ENCODE measurements around the gene CHMP4B.

Gene CHMP4B

GRCh38 chr20:33858666-33859065, 47.5 kb downstream of the CHMP4B start:
- H4K20me1 ChIP-seq (ENCODE audit: insufficient read depth, low read length): no peaks in the 10 kb centered on the region
- DNase-seq: peak; percentile 66
- H3K4me1 ChIP-seq (ENCODE audit: low read length): peaks cover 82% of the 10 kb centered on the region
- peaks cover 23% of the 10 kb centered on the region for H3K36me3 ChIP-seq (replicated peaks; ENCODE audit: insufficient read depth, low read length)
- H2AFZ ChIP-seq (ENCODE audit: low read length): no peak overlapping the region
- no peaks in the 10 kb centered on the region for H3K27me3 ChIP-seq (replicated peaks; ENCODE audit: insufficient read depth, low read length)
- peaks cover 59% of the 10 kb centered on the region for H3F3A ChIP-seq (ENCODE audit: insufficient read depth, low read length)
- TF ChIP-seq EZH2 (optimal IDR thresholded peaks at IDR 0.05; ENCODE audit: low read depth, low read length): no peak
- no peak for TF ChIP-seq EZH2phosphoT487 (IDR thresholded peaks at IDR 0.05; ENCODE audit: low read length)
- no peak for TF ChIP-seq CTCF (IDR thresholded peaks at IDR 0.05; ENCODE audit: low read length)
- no peak overlapping the region for H3K4me3 ChIP-seq (ENCODE audit: low read length)
- no peaks in the 10 kb centered on the region for H3K9me3 ChIP-seq (replicated peaks; ENCODE audit: insufficient read depth, low read length)
- H3K79me2 ChIP-seq (ENCODE audit: low read length): peaks cover 49% of the 10 kb centered on the region
- H3K9me2 ChIP-seq (replicated peaks; ENCODE audit: insufficient read depth, low read length): no peaks in the 10 kb centered on the region
- H3K9ac ChIP-seq (ENCODE audit: low read length): peak overlapping the region; percentile 66
- H3K27ac ChIP-seq (ENCODE audit: low read length): peak overlapping the region; percentile 98
- peak overlapping the region; percentile 60 for H3K4me2 ChIP-seq (ENCODE audit: low read depth, low read length)

- TF ChIP-seq EZH2phosphoT487 (IDR thresholded peaks at IDR 0.05; ENCODE audit: low read length) (no peak), EZH2 (optimal IDR thresholded peaks at IDR 0.05; ENCODE audit: low read depth, low read length) (no peak), CTCF (IDR thresholded peaks at IDR 0.05; ENCODE audit: low read length) (no peak)
- H2AFZ ChIP-seq (ENCODE audit: low read length): no peak overlapping the region
- H4K20me1 ChIP-seq (ENCODE audit: insufficient read depth, low read length): no peaks in the 10 kb centered on the region
Measured at GRCh38 chr20:33859157-33859695, 48.1 kb downstream of the CHMP4B start.

GRCh38 chr20:33859751-33860150, 48.6 kb downstream of the CHMP4B start:
- peaks cover 12% of the 10 kb centered on the region for H3K36me3 ChIP-seq (replicated peaks; ENCODE audit: insufficient read depth, low read length)
- H3K4me2 ChIP-seq (ENCODE audit: low read depth, low read length): peak overlapping the region; percentile 60
- no peaks in the 10 kb centered on the region for H3K9me2 ChIP-seq (replicated peaks; ENCODE audit: insufficient read depth, low read length)
- no peak overlapping the region for H2AFZ ChIP-seq (ENCODE audit: low read length)
- peak overlapping the region; percentile 59 for H3K9ac ChIP-seq (ENCODE audit: low read length)
- H3K4me3 ChIP-seq (ENCODE audit: low read length): no peak overlapping the region; the same call in 1 of the 2 replicates
- no peaks in the 10 kb centered on the region for H4K20me1 ChIP-seq (ENCODE audit: insufficient read depth, low read length)
- no peak for TF ChIP-seq CTCF (IDR thresholded peaks at IDR 0.05; ENCODE audit: low read length)
- no peak for TF ChIP-seq EZH2phosphoT487 (IDR thresholded peaks at IDR 0.05; ENCODE audit: low read length)
- no peak for TF ChIP-seq EZH2 (optimal IDR thresholded peaks at IDR 0.05; ENCODE audit: low read depth, low read length)
- peaks cover 49% of the 10 kb centered on the region for H3F3A ChIP-seq (ENCODE audit: insufficient read depth, low read length)
- no peak for DNase-seq
- peaks cover 80% of the 10 kb centered on the region for H3K4me1 ChIP-seq (ENCODE audit: low read length)
- peak overlapping the region; percentile 98 for H3K27ac ChIP-seq (ENCODE audit: low read length)
- H3K79me2 ChIP-seq (ENCODE audit: low read length): peaks cover 38% of the 10 kb centered on the region
- no peaks in the 10 kb centered on the region for H3K27me3 ChIP-seq (replicated peaks; ENCODE audit: insufficient read depth, low read length)
- no peaks in the 10 kb centered on the region for H3K9me3 ChIP-seq (replicated peaks; ENCODE audit: insufficient read depth, low read length)

More at GRCh38 chr20:33859157-33859695, 48.1 kb downstream of the CHMP4B start:
- Histone ChIP-seq H3K9me2 (replicated peaks; ENCODE audit: insufficient read depth, low read length) (no peaks in the 10 kb centered on the region), H3K36me3 (replicated peaks; ENCODE audit: insufficient read depth, low read length) (peaks cover 18% of the 10 kb centered on the region), H3K79me2 (ENCODE audit: low read length) (peaks cover 44% of the 10 kb centered on the region), H3K4me2 (ENCODE audit: low read depth, low read length) (peak overlapping the region; percentile 60), H3K27ac (ENCODE audit: low read length) (peak overlapping the region; percentile 98), H3K9ac (ENCODE audit: low read length) (peak overlapping the region; percentile 66), H3K4me3 (ENCODE audit: low read length) (no peak overlapping the region; the same call in 1 of the 2 replicates), H3K4me1 (ENCODE audit: low read length) (peaks cover 84% of the 10 kb centered on the region), H3K27me3 (replicated peaks; ENCODE audit: insufficient read depth, low read length) (no peaks in the 10 kb centered on the region), H3K9me3 (replicated peaks; ENCODE audit: insufficient read depth, low read length) (no peaks in the 10 kb centered on the region), H3F3A (ENCODE audit: insufficient read depth, low read length) (peaks cover 54% of the 10 kb centered on the region)
- DNase-seq: peak; percentile 95
